HepG2 (cell line): Measurements from ENCODE around the gene SLC36A1. TPM values are rescaled to one million over a fixed set of nuclear protein-coding genes. Genes with fewer than 3 reads are reported as not detected.

Source experiments
- ATAC-seq: fragments of 200-7000 bp; cut with Tn5 transposase; 3 replicates; pipeline ENCODE4 v1.9.1; 2020; ENCODE audit warnings: mild to moderate bottlenecking, moderate library complexity
- BruUV-seq: library from RNA; stranded (reverse); fragments of 400-500 nt; replicated peaks from 2 replicates; lab custom pipeline; 2021; lab: Mats Ljungman, UMichigan
- CTCF ChIA-PET: fragments of 300-600 bp; formaldehyde crosslinking; extraction: SDS; loops from one replicate; lab custom pipeline; 2021; ENCODE audit warnings: low total read pairs, inconsistent platforms, low intra/inter-chr PET ratio; lab: Yijun Ruan, JAX
- POLR2A ChIA-PET: fragments of 350-600 bp; sonication (Branson Sonifier 250); formaldehyde crosslinking; loops from one replicate; lab custom pipeline; 2020; ENCODE audit warnings: antibody characterized with exemption, inconsistent platforms; lab: Yijun Ruan, JAX
- DNase-seq: peaks from one replicate; pipeline ENCODE4 v3.0.0-alpha.2; 2015; ENCODE audit warnings: low spot score
- FAIRE-seq: peaks from 3 replicates; lab custom pipeline; 2011; peaks lifted over from hg19 to GRCh38; lab: Jason Lieb, UNC
- H2AFZ ChIP-seq: one replicate; pipeline ENCODE4 v1.6.1; 2011; ENCODE audit warnings: low read length, inconsistent platforms
- H3K27ac ChIP-seq: fragments of 300-600 bp; 3 replicates; pipeline ENCODE4 v1.8.0; 2011; ENCODE audit warnings: mixed run types, mild to moderate bottlenecking, mixed read lengths, low read length, inconsistent platforms; ENCODE audit not compliant: insufficient read depth; ENCODE audit errors: extremely low read length
- H3K27me3 ChIP-seq, 2 experiments: fragments of 200-600 bp in 1 of 2; 2 replicates in 1 of 2; 3 replicates in 1 of 2; pipeline versions ENCODE4 v1.6.0 to v1.8.0; 2011; ENCODE audit warnings: low read length in 2 of 2, mild to moderate bottlenecking in 2 of 2, moderate library complexity in 2 of 2, inconsistent platforms in 1 of 2; ENCODE audit not compliant: insufficient read depth in 2 of 2, control insufficient read depth in 1 of 2
- H3K36me3 ChIP-seq, 2 experiments: fragments of 200-600 bp in 1 of 2; replicated peaks in 1 of 2; 2 replicates in 1 of 2; 3 replicates in 1 of 2; pipeline versions ENCODE4 v1.5.1 to v1.8.0; 2011; ENCODE audit warnings: low read length in 2 of 2, inconsistent platforms in 1 of 2; ENCODE audit not compliant: insufficient read depth in 2 of 2, control insufficient read depth in 1 of 2
- H3K4me1 ChIP-seq: 2 replicates; pipeline ENCODE4 v1.5.1; 2012; ENCODE audit warnings: low read length, inconsistent platforms; ENCODE audit not compliant: insufficient read depth
- H3K4me2 ChIP-seq: 2 replicates; pipeline ENCODE4 v1.6.0; 2011; ENCODE audit warnings: low read depth, low read length, inconsistent platforms
- H3K4me3 ChIP-seq, 3 experiments: fragments of 200-600 bp in 1 of 3; sonication (generic), shearing (Covaris generic) in 1 of 3; replicated peaks in 1 of 3; 2 replicates each; pipeline ENCODE4 v1.5.1; 2011 to 2016; ENCODE audit warnings: low read length in 3 of 3, inconsistent platforms in 2 of 3, low read depth in 2 of 3, mild to moderate bottlenecking in 2 of 3, control low read depth in 1 of 3, mixed read lengths in 1 of 3; ENCODE audit not compliant: insufficient read depth in 1 of 3
- H3K79me2 ChIP-seq: one replicate; pipeline ENCODE4 v1.6.1; 2011; ENCODE audit warnings: low read length, inconsistent platforms; ENCODE audit not compliant: insufficient read depth
- H3K9ac ChIP-seq: 2 replicates; pipeline ENCODE4 v1.6.0; 2011; ENCODE audit warnings: mild to moderate bottlenecking, low read depth, low read length, inconsistent platforms; ENCODE audit not compliant: insufficient read depth
- H3K9me3 ChIP-seq: 2 replicates; pipeline ENCODE4 v1.5.1; 2012; ENCODE audit warnings: mild to moderate bottlenecking, low read length
- H4K20me1 ChIP-seq: 2 replicates; pipeline ENCODE4 v1.6.0; 2011; ENCODE audit warnings: inconsistent platforms, mild to moderate bottlenecking, low read length, moderate library complexity; ENCODE audit not compliant: insufficient read depth
- HNRNPK ChIP-seq: fragments of 200-400 bp; formaldehyde crosslinking; IDR thresholded peaks from 2 replicates; pipeline ENCODE4 v1.6.1; 2018; ENCODE audit warnings: low read length, low read depth, moderate library complexity, mild to moderate bottlenecking; ENCODE audit not compliant: poor library complexity, severe bottlenecking
- IKZF4 ChIP-seq: sonication (generic); formaldehyde crosslinking; IDR thresholded peaks from 2 replicates; pipeline ENCODE4 v1.5.1; 2020; ENCODE audit warnings: borderline replicate concordance, mild to moderate bottlenecking, low read depth, missing genetic modification reagents; ENCODE audit errors: not compliant biosample characterization
- JARID2 ChIP-seq: sonication (generic); formaldehyde crosslinking; IDR thresholded peaks from 2 replicates; pipeline ENCODE4 v1.8.1; 2023; ENCODE audit warnings: missing genetic modification reagents, inconsistent platforms; ENCODE audit not compliant: insufficient replicate concordance
- MAFK ChIP-seq, 2 experiments: IDR thresholded peaks in 1 of 2; conservative IDR thresholded peaks in 1 of 2; 2 replicates each; pipeline ENCODE4 v1.6.1; 2011; ENCODE audit warnings: improper control_type of control experiment in 2 of 2, low read length in 2 of 2
- MBD4 ChIP-seq: IDR thresholded peaks from 2 replicates; pipeline ENCODE4 v1.6.1; 2012; ENCODE audit warnings: low read length, inconsistent platforms, borderline replicate concordance
- MLXIP ChIP-seq: sonication (generic); formaldehyde crosslinking; IDR thresholded peaks from 2 replicates; pipeline ENCODE4 v1.9.0; 2021; ENCODE audit warnings: missing genetic modification reagents, borderline replicate concordance
- MYC ChIP-seq: sonication (generic); formaldehyde crosslinking; IDR thresholded peaks from 2 replicates; pipeline ENCODE4 v1.9.0; 2021; ENCODE audit warnings: missing genetic modification reagents, borderline replicate concordance
- NAIF1 ChIP-seq: sonication (generic); formaldehyde crosslinking; IDR thresholded peaks from 2 replicates; pipeline ENCODE4 v1.5.0; 2020; ENCODE audit warnings: mild to moderate bottlenecking, missing genetic modification reagents, borderline replicate concordance
- PCBP2 ChIP-seq: fragments of 200-400 bp; formaldehyde crosslinking; optimal IDR thresholded peaks from 2 replicates; pipeline ENCODE3; 2018; ENCODE audit warnings: low read length, low read depth; ENCODE audit not compliant: poor library complexity, severe bottlenecking
- RBAK ChIP-seq: sonication (generic); formaldehyde crosslinking; IDR thresholded peaks from 2 replicates; pipeline ENCODE4 v1.5.1; 2020; ENCODE audit warnings: mild to moderate bottlenecking, missing genetic modification reagents
- SMYD3 ChIP-seq: sonication (generic); formaldehyde crosslinking; IDR thresholded peaks from 2 replicates; pipeline ENCODE4 v1.8.1; 2023; ENCODE audit warnings: mild to moderate bottlenecking, missing genetic modification reagents
- SRF ChIP-seq: IDR thresholded peaks from 2 replicates; pipeline ENCODE4 v1.6.1; 2011; ENCODE audit warnings: mild to moderate bottlenecking, low read depth, low read length, moderate library complexity
- ZNF274 ChIP-seq: sonication (generic); formaldehyde crosslinking; IDR thresholded peaks from 2 replicates; pipeline ENCODE4 v1.5.1; 2020; ENCODE audit warnings: mild to moderate bottlenecking, missing genetic modification reagents
- ZNF296 ChIP-seq: sonication (generic); formaldehyde crosslinking; conservative IDR thresholded peaks from 2 replicates; pipeline ENCODE4 v1.5.0; 2020; ENCODE audit warnings: mild to moderate bottlenecking, missing genetic modification reagents
- ZNF883 ChIP-seq: sonication (generic); formaldehyde crosslinking; IDR thresholded peaks from 2 replicates; pipeline ENCODE4 v1.5.1; 2020; ENCODE audit warnings: mild to moderate bottlenecking, missing genetic modification reagents; ENCODE audit errors: not compliant biosample characterization
- WGBS: methylation state at CpG from one replicate; pipeline ENCODE4 v1.1.6; 2017; ENCODE audit warnings: low lambda C conversion rate; 5-methylcytosine and 5-hydroxymethylcytosine counted together
- in situ Hi-C: cut with HindIII; loops from 2 replicates; pipeline ENCODE4 v1.10.0; 2017; ENCODE audit warnings: low pct_unique_long_range_greater_than_20kb; ENCODE audit not compliant: extremely low pct_ligation_motif_present
- intact Hi-C: fragments of 100-400 bp; cut with micrococcal nuclease; formaldehyde crosslinking; loops from one replicate; pipeline ENCODE4 v1.10.0; 2022; ENCODE audit not compliant: unreplicated experiment
- polyA plus RNA-seq, 8 experiments: library from polyadenylated mRNA; depleted of rRNA in 3 of 8; stranded (reverse) in 7 of 8; unstranded in 1 of 8; fragments of >200 nt; fragmentation: Illumina TruSeq in 4 of 8; extraction: Trizol in 4 of 8; gene quantifications; 2 replicates each; pipeline versions ENCODE4 v1.2.1 to v1.2.3, GENCODE V29; 2011 to 2016; ENCODE audit warnings: low read depth in 4 of 8, missing spikeins in 1 of 8, mixed read lengths in 1 of 8; ENCODE audit not compliant: insufficient read depth in 1 of 8
- total RNA-seq, 5 experiments: library from RNA; depleted of rRNA; stranded (reverse); fragments of >200 nt; fragmentation: Illumina TruSeq; extraction: Trizol; gene quantifications; 2 replicates each; pipeline ENCODE4 v1.2.3, GENCODE V29; 2016; ENCODE audit warnings: low read depth in 1 of 5
- TF ChIP-seq, protein P1 (sequence below): sonication (generic); formaldehyde crosslinking; IDR thresholded peaks from 2 replicates; pipeline ENCODE4 v1.8.0; 2022; ENCODE audit warnings: mild to moderate bottlenecking, missing genetic modification reagents, moderate library complexity

Gene SLC36A1
- total and polyA plus RNA-seq, 2 of the 13 experiments (the other 11 are each of a cell fraction or from before 2014, with no cell fraction given): 8.0 to 8.9 TPM

DNA sequence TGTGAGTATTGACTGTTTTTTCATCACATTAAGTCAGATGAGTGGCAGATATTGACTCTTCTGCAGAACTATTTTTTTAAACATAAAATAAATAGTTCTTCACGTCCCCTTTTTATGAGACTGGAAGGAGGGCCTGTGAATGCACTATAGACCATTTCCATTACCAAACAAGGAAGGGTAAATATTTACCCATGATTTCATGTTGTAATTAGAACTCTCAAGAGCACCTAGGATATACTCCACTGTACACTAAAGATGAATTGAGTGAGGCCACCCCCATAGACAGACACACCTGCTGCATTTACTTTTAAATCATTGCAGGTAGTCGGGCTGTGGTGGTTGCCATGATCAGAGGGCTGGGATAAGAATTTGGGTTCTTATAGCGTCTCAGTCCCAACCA is 22.6 kb downstream of the SLC36A1 start:
- H4K20me1 ChIP-seq: no peaks in the 10 kb centered on the region
- H3K27ac ChIP-seq: no peak overlapping the region
- no peak overlapping the region for H3K4me2 ChIP-seq
- H3K9ac ChIP-seq: no peak overlapping the region
- no peaks in the 10 kb centered on the region for H3K27me3 ChIP-seq
- no peak for FAIRE-seq
- H3K79me2 ChIP-seq: no peaks in the 10 kb centered on the region
- no TSS peak for BruUV-seq
- in situ Hi-C loops (no loop called here), intact Hi-C loops (no loop called here)
- peaks cover 6% of the 10 kb centered on the region; the same call in 1 of the 2 replicates for H3K4me1 ChIP-seq
- ATAC-seq: peak; percentile 75
- no peak for DNase-seq
- WGBS: 60% methylated on average over 3 of the region's 3 CpGs
- peaks cover 6 to 18% of the 10 kb centered on the region in 2 experiments; a peak in 3 of 5 replicates for H3K36me3 ChIP-seq
- no peak overlapping the region for H2AFZ ChIP-seq
- no peaks in the 10 kb centered on the region for H3K9me3 ChIP-seq
- TF ChIP-seq, protein P1, sequence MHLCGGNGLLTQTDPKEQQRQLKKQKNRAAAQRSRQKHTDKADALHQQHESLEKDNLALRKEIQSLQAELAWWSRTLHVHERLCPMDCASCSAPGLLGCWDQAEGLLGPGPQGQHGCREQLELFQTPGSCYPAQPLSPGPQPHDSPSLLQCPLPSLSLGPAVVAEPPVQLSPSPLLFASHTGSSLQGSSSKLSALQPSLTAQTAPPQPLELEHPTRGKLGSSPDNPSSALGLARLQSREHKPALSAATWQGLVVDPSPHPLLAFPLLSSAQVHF (CRISPR knock-in tag): no peak
- TF ChIP-seq MAFK (conservative IDR thresholded peaks at IDR 0.05 in 1 of 2, IDR thresholded peaks at IDR 0.05 in 1 of 2; ENCODE audit: low read length in 2 of 2): no peak
- TF ChIP-seq ZNF274 (CRISPR knock-in tag): no peak
- TF ChIP-seq SRF: 0 out of 2 replicates have a peak, but pooled peaks have one; percentile 48
- ChIA-PET POLR2A (no interaction called here), CTCF (no interaction called here)
- no peak overlapping the region for H3K4me3 ChIP-seq

DNA sequence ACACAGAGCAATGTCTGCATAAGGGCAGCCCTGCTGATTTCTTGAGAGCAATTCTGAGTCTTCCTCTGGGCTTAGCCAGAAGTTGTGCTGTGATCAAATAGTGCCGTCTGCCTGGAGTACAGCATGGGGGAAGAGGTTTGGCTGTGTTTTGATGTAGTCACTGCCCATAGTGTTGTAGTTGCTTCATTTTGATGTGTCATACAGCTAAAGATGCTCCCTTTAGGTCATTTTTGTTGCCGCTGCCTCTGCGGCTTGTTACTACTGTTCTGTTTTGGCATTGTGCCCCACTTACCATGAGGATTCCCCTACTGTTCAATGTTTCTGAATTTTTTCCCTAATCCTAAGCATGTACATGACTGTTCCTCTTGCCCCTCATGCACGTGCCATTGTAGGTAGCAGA is 23.0 kb downstream of the SLC36A1 start:
- CTCF ChIA-PET: no interaction called here
- H2AFZ ChIP-seq: no peak overlapping the region
- in situ Hi-C loops (no loop called here), intact Hi-C loops (no loop called here)
- no peak for ATAC-seq
- 100% methylated on average over 4 of the region's 4 CpGs for WGBS
- no peak overlapping the region for H3K27ac ChIP-seq
- peaks cover 6% of the 10 kb centered on the region; the same call in 1 of the 2 replicates for H3K4me1 ChIP-seq
- no peak overlapping the region for H3K9ac ChIP-seq
- no peak for FAIRE-seq
- no TSS peak for BruUV-seq
- POLR2A ChIA-PET: no interaction called here
- H3K9me3 ChIP-seq: no peaks in the 10 kb centered on the region
- no peaks in the 10 kb centered on the region for H4K20me1 ChIP-seq
- no peak overlapping the region for H3K4me3 ChIP-seq
- no peak overlapping the region for H3K4me2 ChIP-seq
- DNase-seq: no peak
- peaks cover 4 to 14% of the 10 kb centered on the region in 2 experiments; a peak in 2 of 5 replicates for H3K36me3 ChIP-seq
- H3K27me3 ChIP-seq: no peaks in the 10 kb centered on the region
- H3K79me2 ChIP-seq: no peaks in the 10 kb centered on the region
- TF ChIP-seq MYC (CRISPR knock-in tag): no peak
- no peak for TF ChIP-seq JARID2 (CRISPR knock-in tag)
- TF ChIP-seq NAIF1: no peak
- no peak for TF ChIP-seq SMYD3
- no peak for TF ChIP-seq ZNF883 (CRISPR knock-in tag)
- no peak for TF ChIP-seq RBAK
- no peak for TF ChIP-seq IKZF4 (CRISPR knock-in tag)
- no peak for TF ChIP-seq PCBP2
- TF ChIP-seq ZNF296: no peak
- no peak for TF ChIP-seq MBD4
- TF ChIP-seq MLXIP (CRISPR knock-in tag): no peak
- no peak for TF ChIP-seq HNRNPK
